HCEC 1CT (cell line): Measurements from ENCODE around the gene P2RY1.
"Not testable (repeated sequence)": the region's sequence is repeated elsewhere in the genome, so short reads cannot be mapped to it uniquely, and the experiment has no call there.

Experiments used
- DNase-seq: peaks from one replicate; pipeline ENCODE4 v3.0.0-alpha.2; 2017

P2RY1 gene

DNA sequence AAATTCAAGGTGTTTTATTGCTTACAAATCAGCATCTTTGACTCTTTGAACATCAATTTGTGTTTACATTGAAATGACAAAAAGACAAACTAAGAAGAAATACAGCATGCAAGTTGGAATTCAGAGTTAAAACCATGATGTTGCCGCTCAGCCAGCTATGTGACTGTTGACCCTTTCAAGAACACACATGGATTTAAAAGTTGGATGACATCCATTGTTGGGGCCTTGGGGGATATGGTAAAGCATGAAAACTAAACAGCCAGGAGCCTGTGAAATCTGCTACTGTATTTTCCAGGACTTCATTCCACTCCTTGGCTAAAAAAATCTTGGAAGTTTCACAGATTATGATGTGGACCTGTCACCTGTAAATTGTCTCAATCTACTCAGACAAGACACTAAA is 4.6 kb downstream of the P2RY1 start:
- no peak for DNase-seq

DNA sequence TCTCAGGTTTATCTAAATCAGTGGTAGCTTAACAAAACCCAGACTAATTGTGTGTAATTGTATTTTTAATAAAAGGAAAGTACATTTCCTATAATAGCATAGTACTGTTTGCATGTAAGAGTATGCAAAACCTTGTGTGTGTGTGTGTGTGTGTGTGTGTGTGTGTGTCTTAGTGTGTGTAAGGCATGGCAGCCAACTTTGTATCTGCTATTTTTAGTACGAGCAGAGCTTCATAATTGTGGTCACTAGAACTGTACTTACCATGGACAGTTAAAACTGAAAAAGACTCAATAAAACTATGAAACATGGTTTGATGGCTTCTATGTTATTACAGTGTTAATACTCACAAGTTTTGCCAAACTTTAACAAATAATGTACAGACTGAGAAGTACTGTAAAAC is 6.2 kb downstream of the P2RY1 start:
- no peak for DNase-seq

- no peak for DNase-seq
Observed at GRCh38 chr3:152842413-152842812, 7.5 kb downstream of the P2RY1 start.

DNA sequence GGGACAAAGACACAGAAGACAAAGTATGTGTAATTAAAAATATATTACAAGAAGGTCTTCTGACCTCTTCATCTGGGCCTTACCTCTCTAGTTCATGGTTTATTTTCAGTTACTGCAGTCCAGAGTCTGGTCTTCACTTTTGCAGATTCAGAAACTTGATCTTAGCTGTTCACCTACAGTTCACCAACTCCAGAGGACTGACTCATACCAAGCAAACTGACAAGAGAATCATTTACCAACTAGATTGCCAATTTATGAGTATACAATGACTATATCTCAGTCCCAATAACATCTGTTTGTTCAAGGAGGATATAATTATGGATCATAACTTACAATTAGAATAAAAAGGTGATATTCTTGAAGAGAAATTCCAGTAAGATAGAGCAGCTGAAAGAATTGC is 9.0 kb downstream of the P2RY1 start:
- no peak for DNase-seq

DNA sequence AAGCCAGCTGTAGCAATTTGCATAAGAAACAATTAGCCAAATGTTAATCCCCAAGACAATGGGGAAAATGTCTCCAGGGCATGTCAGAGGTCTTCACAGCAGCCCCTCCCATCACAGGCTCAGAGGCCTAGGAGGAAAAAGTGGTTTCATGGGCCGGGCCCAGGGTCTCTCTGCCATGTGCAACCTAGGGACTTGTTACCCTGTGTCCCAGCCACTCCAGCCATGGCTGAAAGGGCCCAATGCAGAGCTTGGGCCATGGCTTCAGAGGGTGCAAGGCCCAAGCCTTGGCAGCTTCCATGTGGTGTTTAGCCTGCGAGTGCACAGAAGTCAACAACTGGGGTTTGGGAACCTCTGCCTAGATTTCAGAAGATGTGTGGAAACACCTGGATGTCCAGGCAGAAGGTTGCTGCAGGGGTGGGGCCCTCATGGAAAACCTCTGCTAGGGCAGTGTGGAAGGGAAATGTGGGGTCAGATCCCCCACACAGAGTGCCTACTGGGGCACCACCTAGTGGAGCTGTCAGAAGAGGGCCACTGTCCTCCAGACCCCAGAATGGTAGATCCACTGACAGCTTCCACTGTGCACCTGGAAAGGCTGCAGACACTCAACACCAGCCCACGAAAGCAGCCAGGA is 11.8 kb downstream of the P2RY1 start:
- DNase-seq, result not testable (repeated sequence)

DNA sequence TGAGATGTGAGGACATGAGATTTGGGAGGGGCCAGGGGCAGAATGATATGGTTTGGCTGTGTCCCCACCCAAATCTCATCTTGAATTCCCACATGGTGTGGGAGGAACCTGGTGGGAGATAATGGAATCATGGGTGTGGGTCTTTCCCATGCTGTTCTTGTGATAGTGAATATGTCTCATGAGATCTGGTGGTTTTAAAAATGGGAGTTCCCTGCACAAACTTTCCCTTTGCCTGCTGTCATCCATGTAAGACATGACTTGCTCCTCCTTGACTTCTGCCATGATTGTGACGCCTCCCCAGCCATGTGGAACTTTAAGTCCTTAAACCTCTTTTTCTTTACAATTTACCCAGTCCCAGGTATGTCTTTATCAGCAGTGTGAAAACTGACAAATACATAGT is 12.7 kb downstream of the P2RY1 start:
- not testable (repeated sequence) for DNase-seq

- DNase-seq, result no peak
Observed at GRCh38 chr3:152849996-152850578, 15.2 kb downstream of the P2RY1 start.

DNA sequence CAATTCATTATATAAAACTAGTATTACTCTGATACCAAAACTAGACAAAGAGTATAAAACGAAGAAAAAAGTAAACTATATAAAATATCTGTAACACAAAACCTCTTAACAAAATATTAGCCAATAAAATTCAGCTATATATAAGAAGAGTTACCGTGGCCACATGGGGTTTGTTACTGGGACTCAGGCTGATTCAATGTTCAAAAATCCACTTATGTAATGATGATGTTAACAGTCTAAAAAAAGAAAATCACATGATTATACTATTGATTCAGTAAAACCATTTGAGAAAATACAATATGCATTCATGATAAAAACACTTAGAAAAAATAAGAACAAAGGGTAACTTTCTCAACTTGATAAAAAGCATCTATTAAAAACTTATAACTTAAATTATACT is 18.3 kb downstream of the P2RY1 start:
- DNase-seq, result peak; percentile 61

DNA sequence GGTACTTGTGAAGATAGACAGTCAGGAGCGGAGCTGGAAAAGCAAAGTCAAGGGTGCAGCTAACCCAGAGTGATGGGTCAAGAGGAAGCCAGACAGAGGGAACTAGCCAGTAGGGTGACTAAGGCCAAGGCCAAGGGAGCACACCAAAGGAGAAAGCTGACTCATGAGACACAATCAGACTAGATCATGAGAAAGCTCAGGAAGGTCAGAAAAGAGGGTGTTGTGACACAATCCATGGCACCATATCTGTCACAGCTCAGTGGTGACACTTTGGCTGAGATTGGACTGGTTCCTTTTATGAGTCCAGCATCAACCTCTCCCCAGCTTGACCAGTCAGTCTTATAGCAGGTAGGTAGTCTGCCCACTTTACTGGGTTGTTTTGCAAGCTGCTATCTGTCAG is 22.2 kb downstream of the P2RY1 start:
- DNase-seq, result peak; percentile 6

- DNase-seq, result no peak
Observed at GRCh38 chr3:152858170-152858800, 23.4 kb downstream of the P2RY1 start.

GRCh38 chr3:152860736-152861135 is 25.8 kb downstream of the P2RY1 start:
- no peak for DNase-seq

DNA sequence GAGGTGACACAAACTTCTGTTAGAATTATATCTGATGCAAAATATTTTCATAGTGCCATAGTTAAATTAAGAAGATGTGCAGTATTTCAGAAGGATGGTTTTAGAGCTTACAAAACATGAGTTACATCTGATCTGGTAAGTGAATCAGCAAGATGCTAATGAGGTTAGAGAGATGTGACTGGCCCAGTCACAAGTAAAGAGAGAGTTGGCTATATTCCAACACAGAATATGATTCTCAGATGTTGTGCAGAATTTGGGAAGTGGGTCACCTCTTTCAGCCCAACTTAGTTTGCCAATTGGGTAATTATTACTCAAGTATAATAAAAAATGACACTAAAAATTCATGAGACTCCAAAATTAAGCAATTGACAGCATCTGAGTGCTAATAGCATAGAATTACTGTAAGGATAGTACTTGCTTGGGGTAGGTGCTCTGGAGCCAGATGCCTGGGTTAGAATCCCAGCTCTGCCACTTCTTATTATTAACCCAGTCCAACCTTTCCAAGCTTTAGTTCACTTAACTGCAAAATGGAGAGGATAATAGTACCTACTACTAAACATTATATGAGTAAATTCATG is 30.8 kb downstream of the P2RY1 start:
- DNase-seq, result no peak

DNA sequence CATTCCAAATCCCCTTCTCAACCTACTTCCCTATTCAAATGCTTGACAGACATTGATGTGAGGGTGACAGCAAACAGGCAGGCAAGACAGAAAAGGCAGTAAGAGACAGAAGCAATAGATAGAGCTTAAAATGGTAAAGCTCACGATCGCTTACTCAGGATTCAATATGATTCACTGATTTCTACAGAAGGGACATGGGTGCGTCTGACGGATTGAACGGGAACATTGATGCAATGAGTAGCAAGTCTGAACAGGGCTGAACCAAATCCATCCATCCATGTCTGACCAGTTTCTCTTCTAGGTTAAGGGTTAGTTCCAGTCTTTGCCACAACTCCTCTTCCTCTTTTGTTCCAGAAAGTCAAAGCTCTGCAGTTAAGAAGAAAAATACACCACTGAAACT is 35.1 kb downstream of the P2RY1 start:
- DNase-seq, result no peak

GRCh38 chr3:152873314-152873713 is 38.4 kb downstream of the P2RY1 start:
- not testable (repeated sequence) for DNase-seq

- DNase-seq, result no peak
Observed at GRCh38 chr3:152874896-152875749, 40.2 kb downstream of the P2RY1 start.

DNA sequence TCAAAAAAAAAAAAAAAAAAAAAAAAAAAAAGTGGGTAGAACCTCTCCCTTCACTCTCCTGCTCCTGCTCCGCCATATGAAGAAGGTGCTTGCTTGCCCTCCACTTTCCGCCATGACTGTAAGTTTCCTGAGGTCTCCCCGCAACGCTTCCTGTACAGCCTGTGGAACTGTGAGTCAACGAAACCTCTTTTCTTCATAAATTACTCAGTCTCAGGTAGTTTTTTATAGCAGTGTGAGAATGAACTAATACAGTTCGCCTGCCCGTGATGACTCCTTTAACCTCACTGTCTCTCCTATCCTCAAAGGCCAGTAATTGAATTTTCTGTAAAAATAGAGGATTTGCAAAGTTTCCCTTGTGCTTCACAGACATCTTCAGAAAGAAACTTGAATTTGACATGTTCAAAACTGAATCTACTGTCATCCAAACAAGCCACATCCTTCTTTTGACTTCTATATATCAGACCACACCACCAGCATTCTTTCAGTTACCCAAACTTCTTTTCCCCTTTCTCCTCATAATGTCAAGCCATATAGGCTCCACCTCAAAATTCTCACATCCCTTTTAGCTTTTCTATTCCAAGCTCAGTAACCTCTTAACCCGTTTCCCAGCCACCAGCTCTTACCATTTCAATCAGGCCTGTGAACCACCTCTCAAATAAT is 44.3 kb downstream of the P2RY1 start:
- DNase-seq, result no peak

- no peak for DNase-seq
Observed at GRCh38 chr3:152879790-152880174, 44.9 kb downstream of the P2RY1 start.

GRCh38 chr3:152885076-152885475 is 50.1 kb downstream of the P2RY1 start:
- DNase-seq, result no peak
